Smooth muscle cell (in vitro differentiated cells): ENCODE measurements around the gene ORC5. TPM values are rescaled to one million over a fixed set of nuclear protein-coding genes. Genes with fewer than 3 reads are reported as not detected.

Source experiments
- DNase-seq: peaks from one replicate; lab custom pipeline; 2025; ENCODE audit not compliant: unreplicated experiment; lab: John Stamatoyannopoulos, UW
- H2AFZ ChIP-seq: fragments of 200-600 bp; sonication (generic); 2 replicates; pipeline ENCODE4 v1.6.0; 2016; ENCODE audit warnings: antibody characterized with exemption, low read depth, mild to moderate bottlenecking
- H3F3A ChIP-seq: fragments of 200-600 bp; sonication (generic); 2 replicates; pipeline ENCODE4 v1.6.0; 2017; ENCODE audit warnings: antibody characterized with exemption, low read depth
- H3K27ac ChIP-seq: fragments of 200-600 bp; sonication (generic); 2 replicates; pipeline ENCODE4 v1.5.1; 2016; ENCODE audit warnings: low read depth, mild to moderate bottlenecking
- H3K27me3 ChIP-seq: fragments of 200-600 bp; sonication (generic); 2 replicates; pipeline ENCODE4 v1.6.1; 2016; ENCODE audit warnings: low read depth, mild to moderate bottlenecking
- H3K36me3 ChIP-seq: fragments of 200-600 bp; sonication (generic); 2 replicates; pipeline ENCODE4 v1.5.1; 2016; ENCODE audit warnings: low read depth
- H3K4me1 ChIP-seq: fragments of 200-600 bp; sonication (generic); 2 replicates; pipeline ENCODE4 v1.5.1; 2016; ENCODE audit warnings: low read depth
- H3K4me2 ChIP-seq: fragments of 200-600 bp; sonication (generic); 2 replicates; pipeline ENCODE4 v1.6.0; 2016; ENCODE audit warnings: mild to moderate bottlenecking
- H3K4me3 ChIP-seq: fragments of 200-600 bp; sonication (generic); 2 replicates; pipeline ENCODE4 v1.5.1; 2016; ENCODE audit warnings: mild to moderate bottlenecking
- H3K79me2 ChIP-seq: fragments of 200-600 bp; sonication (generic); 2 replicates; pipeline ENCODE4 v1.6.0; 2016; ENCODE audit warnings: low read depth, mild to moderate bottlenecking
- H3K9ac ChIP-seq: fragments of 200-600 bp; sonication (generic); 2 replicates; pipeline ENCODE4 v1.6.0; 2016; ENCODE audit warnings: low read depth
- H3K9me3 ChIP-seq: fragments of 200-600 bp; sonication (generic); replicated peaks from 2 replicates; pipeline ENCODE4 v1.5.1; 2016; ENCODE audit warnings: low read depth
- H4K20me1 ChIP-seq: fragments of 200-600 bp; sonication (generic); 2 replicates; pipeline ENCODE4 v1.6.0; 2016; ENCODE audit warnings: low read depth
- WGBS: methylation state at CpG from one replicate; pipeline ENCODE4 v1.1.7; 2016; ENCODE audit warnings: low lambda C conversion rate; 5-methylcytosine and 5-hydroxymethylcytosine counted together
- polyA plus RNA-seq: library from polyadenylated mRNA; unstranded; fragments of >200 nt; fragmentation: Nextera tagmentation; extraction: Ambion mirVana; gene quantifications from 2 replicates; pipeline ENCODE4 v1.2.1, GENCODE V29; 2016
- total RNA-seq: library from RNA; depleted of rRNA; stranded (reverse); fragments of >200 nt; gene quantifications from 2 replicates; pipeline ENCODE4 v1.2.3, GENCODE V29; 2014
- TF ChIP-seq, protein P1 (sequence below): fragments of 200-600 bp; sonication (generic); IDR thresholded peaks from 2 replicates; pipeline ENCODE4 v1.5.1; 2017; ENCODE audit warnings: borderline replicate concordance, mild to moderate bottlenecking, antibody characterized with exemption; ENCODE audit not compliant: insufficient read depth, poor library complexity, severe bottlenecking

ORC5 gene
- total and polyA plus RNA-seq, 2 experiments from 2014 or later: 4.6 to 7.3 TPM

DNA sequence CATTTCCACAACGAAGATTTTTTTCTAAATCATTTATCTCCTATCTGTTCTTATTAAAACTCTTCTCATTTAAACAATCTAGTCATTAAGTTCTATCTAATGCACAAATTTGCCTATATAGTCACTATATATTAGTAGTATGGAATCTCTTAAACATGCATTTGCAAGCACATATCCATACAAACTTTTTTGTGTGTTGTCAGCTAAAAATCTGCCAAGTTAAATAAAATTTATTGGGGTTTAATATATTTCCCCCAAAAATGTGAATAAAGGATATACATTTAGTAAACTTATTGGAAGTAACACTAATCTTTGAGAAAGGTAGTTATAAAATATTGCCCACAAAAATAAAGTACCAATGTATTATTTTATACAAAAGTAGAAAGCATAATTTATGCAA, 55.3 kb downstream of the ORC5 start:
- no peaks in the 10 kb centered on the region for H3F3A ChIP-seq
- no peak overlapping the region for H3K4me3 ChIP-seq
- H3K4me2 ChIP-seq: no peak overlapping the region
- no peaks in the 10 kb centered on the region for H3K27me3 ChIP-seq
- no peaks in the 10 kb centered on the region for H3K79me2 ChIP-seq
- no peaks in the 10 kb centered on the region for H3K36me3 ChIP-seq
- WGBS: 69% methylated on average over 1 of the region's 1 CpG
- no peaks in the 10 kb centered on the region for H4K20me1 ChIP-seq
- TF ChIP-seq, protein P1, sequence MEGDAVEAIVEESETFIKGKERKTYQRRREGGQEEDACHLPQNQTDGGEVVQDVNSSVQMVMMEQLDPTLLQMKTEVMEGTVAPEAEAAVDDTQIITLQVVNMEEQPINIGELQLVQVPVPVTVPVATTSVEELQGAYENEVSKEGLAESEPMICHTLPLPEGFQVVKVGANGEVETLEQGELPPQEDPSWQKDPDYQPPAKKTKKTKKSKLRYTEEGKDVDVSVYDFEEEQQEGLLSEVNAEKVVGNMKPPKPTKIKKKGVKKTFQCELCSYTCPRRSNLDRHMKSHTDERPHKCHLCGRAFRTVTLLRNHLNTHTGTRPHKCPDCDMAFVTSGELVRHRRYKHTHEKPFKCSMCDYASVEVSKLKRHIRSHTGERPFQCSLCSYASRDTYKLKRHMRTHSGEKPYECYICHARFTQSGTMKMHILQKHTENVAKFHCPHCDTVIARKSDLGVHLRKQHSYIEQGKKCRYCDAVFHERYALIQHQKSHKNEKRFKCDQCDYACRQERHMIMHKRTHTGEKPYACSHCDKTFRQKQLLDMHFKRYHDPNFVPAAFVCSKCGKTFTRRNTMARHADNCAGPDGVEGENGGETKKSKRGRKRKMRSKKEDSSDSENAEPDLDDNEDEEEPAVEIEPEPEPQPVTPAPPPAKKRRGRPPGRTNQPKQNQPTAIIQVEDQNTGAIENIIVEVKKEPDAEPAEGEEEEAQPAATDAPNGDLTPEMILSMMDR: no peak
- no peaks in the 10 kb centered on the region for H3K9me3 ChIP-seq
- no peak for DNase-seq
- H3K27ac ChIP-seq: no peak overlapping the region
- H2AFZ ChIP-seq: no peak overlapping the region
- H3K4me1 ChIP-seq: peaks cover 5% of the 10 kb centered on the region
- no peak overlapping the region for H3K9ac ChIP-seq

DNA sequence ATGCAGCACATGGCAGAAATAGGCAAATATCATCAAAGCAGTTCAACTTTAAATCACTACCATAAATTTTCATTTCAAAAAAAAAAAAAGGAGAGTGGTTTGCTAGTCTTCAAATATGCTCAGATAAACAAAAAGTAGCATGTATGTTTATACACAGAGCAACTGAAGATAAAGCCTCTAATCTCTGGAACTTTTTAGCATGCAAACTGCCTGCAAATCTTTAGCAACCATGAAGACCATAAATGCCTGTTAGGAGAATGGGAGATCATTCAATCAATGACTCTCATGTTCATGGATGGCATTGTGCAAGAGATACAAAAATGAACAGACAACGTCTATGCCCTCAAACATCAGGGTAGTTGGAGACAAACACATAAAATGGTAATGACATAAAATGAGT, 57.3 kb downstream of the ORC5 start:
- DNase-seq: no peak
- Histone ChIP-seq H3K4me3 (no peak overlapping the region), H3K36me3 (no peaks in the 10 kb centered on the region), H3F3A (no peaks in the 10 kb centered on the region), H3K27ac (no peak overlapping the region), H3K79me2 (no peaks in the 10 kb centered on the region), H4K20me1 (no peaks in the 10 kb centered on the region), H3K9me3 (no peaks in the 10 kb centered on the region), H3K27me3 (no peaks in the 10 kb centered on the region), H2AFZ (no peak overlapping the region), H3K9ac (no peak overlapping the region), H3K4me2 (no peak overlapping the region), H3K4me1 (peaks cover 5% of the 10 kb centered on the region)
- TF ChIP-seq, protein P1: no peak
- WGBS: 65% methylated on average over 1 of the region's 1 CpG

DNA sequence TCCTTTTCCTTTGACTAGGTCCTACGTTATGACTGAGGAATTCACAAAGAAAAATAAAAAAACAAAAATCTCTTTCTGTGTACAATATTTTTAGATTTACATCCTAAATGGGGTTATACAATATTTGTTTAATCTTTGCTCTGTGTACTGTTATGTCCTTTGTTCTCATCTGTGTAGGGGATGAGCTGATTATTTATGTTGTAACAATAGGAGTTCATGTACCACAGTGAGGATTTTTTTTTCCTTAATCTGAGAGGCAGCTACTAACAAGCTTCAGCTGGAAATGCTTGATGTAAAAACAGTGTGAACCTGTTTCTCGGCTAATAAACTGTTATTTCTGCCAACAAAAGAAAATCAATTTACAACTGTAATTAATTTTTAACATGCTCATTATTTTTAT, 58.0 kb downstream of the ORC5 start:
- H3K27me3 ChIP-seq: no peaks in the 10 kb centered on the region
- no peak overlapping the region for H3K4me3 ChIP-seq
- H2AFZ ChIP-seq: no peak overlapping the region
- peaks cover 5% of the 10 kb centered on the region for H3K4me1 ChIP-seq
- H3K27ac ChIP-seq: no peak overlapping the region
- H3K9me3 ChIP-seq: no peaks in the 10 kb centered on the region
- H3F3A ChIP-seq: no peaks in the 10 kb centered on the region
- no peak for DNase-seq
- no peaks in the 10 kb centered on the region for H4K20me1 ChIP-seq
- H3K36me3 ChIP-seq: no peaks in the 10 kb centered on the region
- WGBS: 86% methylated on average over 2 of the region's 2 CpGs
- H3K4me2 ChIP-seq: no peak overlapping the region
- TF ChIP-seq, protein P1: no peak
- no peaks in the 10 kb centered on the region for H3K79me2 ChIP-seq
- H3K9ac ChIP-seq: no peak overlapping the region

DNA sequence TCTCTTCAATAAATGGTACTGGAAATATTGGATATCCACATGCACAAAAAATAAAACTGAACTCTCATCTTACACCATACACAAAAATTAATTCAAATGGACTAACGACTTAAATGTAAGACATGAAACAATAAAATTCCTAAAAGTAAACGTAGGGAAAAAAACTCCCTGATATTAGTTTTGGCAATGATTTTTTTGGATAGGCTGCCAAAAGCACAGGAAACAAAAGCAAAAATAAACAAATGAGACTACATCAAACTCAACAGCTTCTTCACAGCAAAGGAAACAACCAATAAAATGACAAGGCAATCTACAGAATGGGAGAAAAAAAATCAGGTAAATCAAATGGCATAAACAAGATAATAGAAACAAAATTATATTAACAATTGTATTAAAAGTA, 65.7 kb downstream of the ORC5 start:
- no peak overlapping the region for H3K4me2 ChIP-seq
- H3K9me3 ChIP-seq: no peaks in the 10 kb centered on the region

More for the DNA sequence above, 65.7 kb downstream of the ORC5 start:
- Histone ChIP-seq H2AFZ (no peak overlapping the region), H3F3A (no peaks in the 10 kb centered on the region), H3K9ac (no peak overlapping the region), H3K27me3 (no peaks in the 10 kb centered on the region), H3K4me1 (no peaks in the 10 kb centered on the region), H4K20me1 (no peaks in the 10 kb centered on the region), H3K27ac (no peak overlapping the region), H3K79me2 (no peaks in the 10 kb centered on the region), H3K4me3 (no peak overlapping the region), H3K36me3 (no peaks in the 10 kb centered on the region)
- 89% methylated on average over 2 of the region's 2 CpGs for WGBS
- DNase-seq: no peak
- TF ChIP-seq, protein P1: no peak
